ENCODE data around the gene DBX1. TPM values are rescaled to one million over a fixed set of nuclear protein-coding genes. Genes with fewer than 3 reads are reported as not detected.
A peak's percentile ranks its signal among the peaks of the same experiment; 100 is the strongest.

The DBX1 gene
- total RNA-seq, 2 donors from 2014 or later = not detected

GRCh38 chr11:20114588-20114987 is 45.7 kb downstream of the DBX1 start:
- Histone ChIP-seq H3K9me3 (ENCODE audit: control insufficient read depth, low read length) (no peaks in the 10 kb centered on the region), H3K4me1 (ENCODE audit: control insufficient read depth, insufficient read depth, low read length) (no peaks in the 10 kb centered on the region), H3K36me3 (ENCODE audit: control insufficient read depth, insufficient read depth, low read length) (peaks cover 8% of the 10 kb centered on the region), H3K27ac (ENCODE audit: low read depth, low read length) (no peak overlapping the region), H3K4me3 (ENCODE audit: low read length) (no peak overlapping the region), H3K9ac (ENCODE audit: extremely low read depth, low read length, poor library complexity, severe bottlenecking) (no peak overlapping the region), H3K27me3 (ENCODE audit: control insufficient read depth, insufficient read depth, low read length, poor library complexity, severe bottlenecking) (no peaks in the 10 kb centered on the region)
- Mint-ChIP-seq H3K27ac (no peak overlapping the region), H3K4me3 (no peak overlapping the region), H3K4me1 (peaks cover 3% of the 10 kb centered on the region), H3K9me3 (no peaks in the 10 kb centered on the region), H3K27me3 (ENCODE audit: insufficient read depth) (no peaks in the 10 kb centered on the region), H3K36me3 (ENCODE audit: low read depth) (peaks cover 60% of the 10 kb centered on the region)
- no peak for TF ChIP-seq CTCF (conservative IDR thresholded peaks at IDR 0.05)
- 94% methylated on average over 10 of the region's 10 CpGs for WGBS, 2 experiments (ENCODE audit: insufficient coverage in 1 of 2, insufficient read length in 1 of 2)
- no peak for DNase-seq

GRCh38 chr11:20113149-20113438 is 47.2 kb downstream of the DBX1 start:
- 86 to 95% methylated on average over 4 to 5 of the region's 5 CpGs for WGBS, 2 experiments (ENCODE audit: insufficient coverage in 1 of 2, insufficient read length in 1 of 2)
- no peaks in the 10 kb centered on the region for H3K9me3 ChIP-seq (ENCODE audit: control insufficient read depth, low read length)
- H3K9me3 Mint-ChIP-seq = no peaks in the 10 kb centered on the region
- H3K27ac Mint-ChIP-seq = no peak overlapping the region
- no peak for TF ChIP-seq CTCF (conservative IDR thresholded peaks at IDR 0.05)
- no peak for DNase-seq
- no peak overlapping the region for H3K4me3 Mint-ChIP-seq
- H3K9ac ChIP-seq (ENCODE audit: extremely low read depth, low read length, poor library complexity, severe bottlenecking) = no peak overlapping the region
- peaks cover 3% of the 10 kb centered on the region for H3K4me1 Mint-ChIP-seq
- peaks cover 12% of the 10 kb centered on the region for H3K36me3 ChIP-seq (ENCODE audit: control insufficient read depth, insufficient read depth, low read length)
- no peak overlapping the region for H3K27ac ChIP-seq (ENCODE audit: low read depth, low read length)
- no peaks in the 10 kb centered on the region for H3K27me3 Mint-ChIP-seq (ENCODE audit: insufficient read depth)
- H3K4me1 ChIP-seq (ENCODE audit: control insufficient read depth, insufficient read depth, low read length) = no peaks in the 10 kb centered on the region
- H3K36me3 Mint-ChIP-seq (ENCODE audit: low read depth) = peaks cover 55% of the 10 kb centered on the region
- no peaks in the 10 kb centered on the region for H3K27me3 ChIP-seq (ENCODE audit: control insufficient read depth, insufficient read depth, low read length, poor library complexity, severe bottlenecking)
- no peak overlapping the region for H3K4me3 ChIP-seq (ENCODE audit: low read length)

- Histone ChIP-seq H3K36me3 (ENCODE audit: control insufficient read depth, insufficient read depth, low read length) (peaks cover 13% of the 10 kb centered on the region), H3K27me3 (ENCODE audit: control insufficient read depth, insufficient read depth, low read length, poor library complexity, severe bottlenecking) (no peaks in the 10 kb centered on the region), H3K4me1 (ENCODE audit: control insufficient read depth, insufficient read depth, low read length) (no peaks in the 10 kb centered on the region), H3K4me3 (ENCODE audit: low read length) (no peak overlapping the region), H3K9me3 (ENCODE audit: control insufficient read depth, low read length) (no peaks in the 10 kb centered on the region), H3K27ac (ENCODE audit: low read depth, low read length) (peak overlapping the region; percentile 4), H3K9ac (ENCODE audit: extremely low read depth, low read length, poor library complexity, severe bottlenecking) (no peak overlapping the region)
- Mint-ChIP-seq H3K4me3 (no peak overlapping the region), H3K27ac (peak overlapping the region; percentile 75), H3K27me3 (ENCODE audit: insufficient read depth) (no peaks in the 10 kb centered on the region), H3K9me3 (no peaks in the 10 kb centered on the region), H3K36me3 (ENCODE audit: low read depth) (peaks cover 58% of the 10 kb centered on the region), H3K4me1 (peaks cover 3% of the 10 kb centered on the region)
- TF ChIP-seq CTCF (conservative IDR thresholded peaks at IDR 0.05) = no peak
- WGBS, 2 experiments (ENCODE audit: insufficient coverage in 1 of 2, insufficient read length in 1 of 2) = 86 to 89% methylated on average over 10 to 15 of the region's 15 CpGs
- DNase-seq = peak; percentile 75
These were observed 47.8 kb downstream of the DBX1 start for GRCh38 chr11:20112291-20113148.
